AG10803 (cell line): ENCODE measurements around the gene SETD1A.

Experiments used
- DNase-seq: peaks from one replicate; pipeline ENCODE4 v3.0.0; 2010; ENCODE audit warnings: low read depth
- H3K4me3 ChIP-seq: 2 replicates; pipeline ENCODE4 v1.5.1; 2011; ENCODE audit warnings: mild to moderate bottlenecking, low read length, control low read depth
- CTCF ChIP-seq: conservative IDR thresholded peaks from 2 replicates; pipeline ENCODE4 v1.5.1; 2011; ENCODE audit warnings: mild to moderate bottlenecking, low read length, control low read depth, inconsistent platforms

The SETD1A gene

DNA sequence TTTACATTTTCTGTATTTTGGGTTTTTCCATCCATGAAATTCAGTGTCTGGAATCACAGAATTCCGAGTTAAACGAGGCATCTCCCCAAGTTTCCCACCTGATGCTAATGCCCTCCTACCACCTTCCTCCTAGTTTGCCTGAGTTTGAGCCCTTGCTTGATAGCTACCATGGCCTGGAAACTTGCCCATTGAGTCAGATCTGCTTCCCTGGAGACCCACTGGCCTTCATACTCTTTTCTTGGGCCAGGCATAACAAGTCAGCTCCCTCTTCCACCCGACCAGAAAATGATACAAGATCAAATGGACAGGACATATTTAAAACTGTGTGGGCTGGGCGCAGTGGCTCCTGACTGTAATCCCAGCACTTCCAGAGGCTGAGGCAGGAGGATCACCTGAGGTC lies 10.2 kb downstream of the SETD1A start:
- TF ChIP-seq CTCF: no peak
- no peak for DNase-seq
- no peak overlapping the region for H3K4me3 ChIP-seq

DNA sequence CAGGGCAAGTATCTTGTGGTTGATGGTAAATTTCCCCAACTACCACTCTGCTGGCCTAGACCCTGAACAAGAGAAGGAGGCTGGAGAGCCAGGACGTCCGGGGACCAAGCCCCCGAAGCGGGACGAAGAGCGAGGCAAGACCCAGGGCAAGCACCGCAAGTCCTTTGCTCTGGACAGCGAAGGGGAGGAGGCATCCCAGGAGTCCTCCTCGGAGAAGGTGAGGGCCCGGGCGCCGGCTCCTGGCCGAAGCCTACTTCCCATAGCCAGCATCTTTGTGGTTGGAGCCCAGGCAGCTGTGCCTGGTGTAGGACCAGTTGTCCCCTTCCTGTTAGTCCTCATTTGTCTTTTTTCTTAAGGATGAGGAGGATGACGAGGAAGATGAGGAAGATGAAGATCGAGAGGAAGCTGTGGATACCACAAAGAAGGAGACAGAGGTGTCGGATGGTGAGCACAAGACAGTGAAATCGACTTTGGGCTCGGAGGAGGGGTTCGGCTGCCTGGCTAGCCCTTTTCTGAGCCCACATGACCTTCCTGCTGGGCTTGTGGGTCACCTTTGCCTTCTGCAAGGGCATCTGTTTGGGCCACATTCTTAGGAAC lies 11.8 kb downstream of the SETD1A start:
- no peak for DNase-seq
- H3K4me3 ChIP-seq: no peak overlapping the region
- no peak for TF ChIP-seq CTCF

DNA sequence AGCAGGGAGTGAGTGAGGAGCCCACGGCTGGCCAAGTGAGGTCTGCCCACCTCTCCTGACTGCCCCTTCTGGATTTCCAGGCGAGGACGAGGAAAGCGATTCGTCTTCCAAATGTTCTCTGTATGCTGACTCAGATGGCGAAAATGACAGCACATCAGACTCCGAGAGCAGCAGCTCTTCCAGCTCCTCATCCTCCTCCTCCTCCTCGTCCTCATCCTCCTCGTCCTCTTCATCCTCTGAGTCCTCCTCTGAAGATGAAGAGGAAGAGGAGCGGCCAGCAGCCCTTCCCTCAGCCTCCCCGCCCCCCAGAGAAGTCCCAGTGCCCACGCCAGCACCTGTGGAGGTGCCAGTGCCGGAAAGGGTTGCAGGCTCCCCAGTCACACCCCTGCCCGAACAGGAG lies 13.7 kb downstream of the SETD1A start:
- no peak for DNase-seq
- H3K4me3 ChIP-seq: no peak overlapping the region
- no peak for TF ChIP-seq CTCF

- TF ChIP-seq CTCF: peak; percentile 12; the same call in 1 of the 2 replicates
- no peak for DNase-seq
- H3K4me3 ChIP-seq: no peak overlapping the region
These were observed 15.3 kb downstream of the SETD1A start for GRCh38 chr16:30972872-30973271.

- TF ChIP-seq CTCF: no peak
- no peak overlapping the region for H3K4me3 ChIP-seq
- no peak for DNase-seq
These were observed 16.8 kb downstream of the SETD1A start for GRCh38 chr16:30974348-30974747.

GRCh38 chr16:30976486-30976885 lies 18.9 kb downstream of the SETD1A start:
- TF ChIP-seq CTCF: no peak
- DNase-seq: no peak
- H3K4me3 ChIP-seq: no peak overlapping the region

DNA sequence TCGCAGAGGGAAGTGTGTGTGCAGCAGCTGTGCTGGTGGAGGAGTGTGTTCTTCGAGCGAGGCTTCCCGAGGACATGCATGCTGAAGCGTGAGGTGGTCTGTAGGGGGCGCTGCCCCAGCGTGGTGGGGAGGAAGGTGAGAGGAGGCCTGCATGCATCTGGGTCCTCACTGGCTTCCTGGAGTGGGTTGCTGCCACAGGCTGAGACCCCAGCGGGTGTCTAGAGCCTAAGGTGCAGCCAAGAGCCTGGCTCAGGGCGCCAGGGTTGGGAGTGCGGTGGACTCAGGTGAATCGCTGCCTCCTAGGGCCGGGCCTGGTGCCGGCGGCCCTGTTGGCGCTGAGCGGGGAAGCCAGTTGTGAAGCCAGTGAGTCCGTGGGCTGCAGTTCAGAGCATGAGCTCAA lies 19.9 kb downstream of the SETD1A start:
- no peak overlapping the region for H3K4me3 ChIP-seq
- TF ChIP-seq CTCF: 0 out of 2 replicates have a peak, but pooled peaks have one; percentile 24
- DNase-seq: no peak
